Stimulated activated CD4-positive, alpha-beta T cell treated with anti-CD3 and anti-CD28 coated beads, TNF-alpha, amount 100 ng/mL, for 1 hour (primary cell): ENCODE measurements around the gene COL15A1.

ENCODE experiments used
- DNase-seq, 3 donors: peaks; one replicate each; pipeline ENCODE4 v3.0.0-alpha.2; 2020; ENCODE audit warnings: low read depth in 3 of 3, low spot score in 1 of 3

The COL15A1 gene

DNA sequence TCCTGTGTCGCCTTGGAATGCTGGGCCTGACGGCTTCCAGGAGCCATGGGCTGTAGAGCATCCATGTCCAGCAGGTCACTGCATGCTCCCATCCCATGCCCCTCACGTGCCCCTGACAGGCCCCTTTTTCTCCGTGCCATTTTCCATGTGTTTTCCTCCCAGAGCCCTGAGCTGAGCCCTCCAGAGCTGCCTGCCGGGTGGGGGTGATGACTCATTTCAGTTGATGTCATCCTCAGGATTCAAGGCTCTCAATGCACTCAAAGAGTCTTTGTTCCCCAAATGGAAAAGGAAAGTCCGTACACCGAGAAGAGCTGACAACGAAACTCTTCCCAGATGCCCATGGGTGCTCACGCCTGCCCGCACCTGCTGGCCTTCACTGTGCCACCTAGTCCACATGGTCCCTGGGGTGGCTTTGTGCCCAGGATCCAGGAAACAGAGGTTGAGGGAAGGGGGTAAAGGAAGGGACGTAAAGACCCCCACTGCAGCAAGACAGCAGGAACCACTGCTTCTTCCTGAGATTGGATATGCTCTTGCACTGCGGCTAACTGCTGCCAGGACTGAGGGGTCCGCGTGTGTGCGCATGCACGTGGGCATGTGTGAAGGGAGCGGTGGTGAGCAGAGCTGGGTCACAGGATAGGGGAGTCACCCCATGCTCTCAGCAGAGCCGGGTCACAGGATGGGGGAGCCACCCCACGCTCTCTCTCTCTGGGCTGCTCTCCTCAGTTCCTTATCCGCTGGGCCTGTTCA, 27.6 kb downstream of the COL15A1 start:
- DNase-seq: no peak

DNA sequence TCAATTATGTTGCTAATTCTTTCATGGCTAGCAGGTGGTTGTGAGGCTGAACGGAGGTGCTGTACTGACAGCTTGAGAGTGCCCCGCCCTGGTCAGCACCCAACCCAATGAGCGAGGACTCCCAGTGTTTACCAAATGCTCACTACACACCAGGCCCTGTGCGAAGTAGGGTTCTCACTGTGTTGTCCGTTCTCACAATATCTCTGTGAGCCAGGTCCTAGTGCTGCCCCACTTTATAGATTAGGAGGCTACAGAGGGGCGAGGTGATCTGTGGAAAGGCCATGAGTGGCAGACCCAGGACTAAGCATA, 28.2 kb downstream of the COL15A1 start:
- DNase-seq: no peak

DNA sequence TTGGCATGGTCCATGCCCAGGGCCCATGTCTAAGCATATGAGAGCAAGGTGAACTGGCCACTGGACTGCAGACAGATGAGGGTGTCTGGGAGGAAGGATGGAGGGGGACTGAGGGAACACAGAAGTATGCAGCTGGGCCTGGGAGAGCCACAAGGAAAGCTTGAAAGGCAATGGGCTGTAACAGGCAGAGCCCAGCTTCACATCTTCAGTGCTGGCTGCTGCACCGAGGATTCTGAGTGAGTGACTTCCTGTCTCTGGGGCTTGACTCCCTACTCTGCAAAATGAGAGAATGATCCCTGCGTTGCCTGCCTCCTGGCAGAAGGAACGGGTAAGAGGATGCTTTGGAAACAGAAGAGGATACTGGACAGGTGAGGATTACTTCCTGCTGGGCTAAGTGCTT, 29.0 kb downstream of the COL15A1 start:
- no peak for DNase-seq

- no peak for DNase-seq
These were observed 29.5 kb downstream of the COL15A1 start for GRCh38 chr9:98973171-98973570.

- no peak for DNase-seq
These were observed 29.9 kb downstream of the COL15A1 start for GRCh38 chr9:98973576-98973975.

DNA sequence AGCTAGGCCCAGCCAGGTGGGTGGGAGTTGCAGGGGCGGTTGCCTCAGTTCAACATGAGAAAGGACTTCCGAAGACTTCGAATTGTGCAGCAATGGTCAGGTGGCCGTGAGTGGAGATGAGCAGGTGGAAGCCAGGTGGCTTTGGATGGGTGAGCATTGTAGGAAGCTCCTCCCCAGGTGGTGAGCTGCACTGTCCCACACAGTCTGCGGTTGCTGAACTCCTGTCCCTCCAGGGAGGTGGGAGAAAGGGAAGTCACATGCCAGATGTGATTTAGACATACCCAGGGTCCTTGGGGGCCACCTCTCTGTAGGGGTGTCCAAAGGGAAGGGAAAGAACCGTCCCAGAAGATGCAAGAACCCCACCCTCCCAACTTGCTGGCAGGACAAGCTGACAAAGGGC, 30.4 kb downstream of the COL15A1 start:
- DNase-seq: no peak

DNA sequence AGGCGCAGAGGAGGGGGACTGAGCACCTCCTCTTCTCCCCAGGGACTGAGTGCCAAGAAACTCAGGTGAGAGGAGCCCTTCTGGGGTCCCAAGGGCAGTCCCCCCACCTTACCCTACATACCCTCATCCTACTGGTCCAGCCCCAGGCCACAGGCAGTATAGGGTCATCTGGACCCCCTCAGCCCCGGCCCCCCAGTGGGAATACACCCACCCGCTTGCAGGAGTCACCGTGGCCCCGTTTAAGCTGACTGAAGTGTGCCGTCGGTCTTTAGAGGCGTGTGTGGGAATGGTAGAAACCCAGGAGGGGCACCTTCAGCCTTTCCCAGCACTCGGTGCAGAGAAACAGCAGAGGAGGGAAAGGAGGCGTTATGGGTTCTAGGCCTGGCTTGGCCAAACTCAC, 30.8 kb downstream of the COL15A1 start:
- DNase-seq: no peak

GRCh38 chr9:98974994-98975712, 31.4 kb downstream of the COL15A1 start:
- DNase-seq: peak; percentile 42 to 83 (median 64)

DNA sequence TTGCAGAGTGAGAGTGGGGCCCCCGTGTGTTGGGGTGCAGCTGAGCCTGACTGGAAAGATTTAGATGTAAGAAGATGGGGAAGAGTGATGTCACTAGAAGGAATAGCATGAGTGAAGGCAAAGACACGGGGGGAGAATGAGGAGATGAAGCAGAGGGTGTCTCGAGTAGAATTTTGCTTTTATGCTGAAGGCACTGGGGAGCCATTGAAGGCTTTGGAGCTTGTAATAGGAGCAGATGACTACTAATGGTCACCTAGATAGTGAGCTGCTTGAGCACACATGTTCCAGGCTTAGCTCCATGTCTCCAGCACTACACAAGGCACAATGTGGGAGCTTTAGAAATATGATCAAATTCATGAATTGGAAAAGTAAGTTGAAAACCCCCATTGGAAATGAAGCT, 32.1 kb downstream of the COL15A1 start:
- no peak for DNase-seq

DNA sequence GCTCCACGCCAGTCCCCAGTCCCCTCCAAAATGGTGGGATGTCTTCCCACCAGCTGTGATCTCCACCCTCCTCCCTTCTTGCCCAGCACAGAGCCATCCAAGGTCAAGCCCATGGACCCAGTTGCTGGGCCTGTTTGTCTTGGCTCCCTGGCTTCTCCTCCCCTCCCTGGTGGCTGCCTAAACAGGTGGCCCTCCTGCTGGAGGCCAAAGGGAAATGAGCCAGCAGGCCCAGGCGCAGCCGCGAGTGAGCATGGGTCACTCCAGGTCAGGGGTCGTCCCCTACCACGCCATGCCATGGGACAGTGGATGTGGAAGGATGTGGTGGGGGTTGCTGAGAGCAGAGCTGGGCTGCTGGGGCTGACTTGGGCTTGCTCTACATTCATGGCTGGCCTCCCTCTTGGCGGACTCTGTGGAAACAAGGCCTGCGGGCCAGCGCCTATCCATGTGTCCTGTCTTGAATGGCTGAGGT, 33.6 kb downstream of the COL15A1 start:
- DNase-seq: no peak

DNA sequence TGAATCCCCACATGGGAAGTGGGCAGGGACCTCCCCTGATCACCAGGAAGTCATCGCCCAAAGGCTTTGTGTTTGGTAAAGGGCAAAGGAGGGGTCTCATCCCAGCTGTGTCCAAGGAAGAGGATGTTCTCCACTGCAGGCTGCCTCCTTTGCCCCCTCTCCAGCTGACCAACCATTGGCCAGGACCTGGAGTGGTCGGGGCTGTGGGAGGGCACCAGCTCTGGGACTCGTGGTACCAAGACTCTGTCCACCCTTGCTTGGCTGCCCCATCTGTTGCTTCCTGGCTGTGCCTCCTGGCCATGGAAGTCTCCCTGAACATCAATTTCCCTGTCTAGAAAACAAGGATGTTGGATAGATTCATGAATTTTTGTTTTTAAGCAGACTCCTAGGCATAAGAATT, 34.1 kb downstream of the COL15A1 start:
- DNase-seq: no peak

- DNase-seq: no peak
These were observed 34.5 kb downstream of the COL15A1 start for GRCh38 chr9:98978231-98978681.

GRCh38 chr9:98980291-98980690, 36.6 kb downstream of the COL15A1 start:
- DNase-seq: no peak

DNA sequence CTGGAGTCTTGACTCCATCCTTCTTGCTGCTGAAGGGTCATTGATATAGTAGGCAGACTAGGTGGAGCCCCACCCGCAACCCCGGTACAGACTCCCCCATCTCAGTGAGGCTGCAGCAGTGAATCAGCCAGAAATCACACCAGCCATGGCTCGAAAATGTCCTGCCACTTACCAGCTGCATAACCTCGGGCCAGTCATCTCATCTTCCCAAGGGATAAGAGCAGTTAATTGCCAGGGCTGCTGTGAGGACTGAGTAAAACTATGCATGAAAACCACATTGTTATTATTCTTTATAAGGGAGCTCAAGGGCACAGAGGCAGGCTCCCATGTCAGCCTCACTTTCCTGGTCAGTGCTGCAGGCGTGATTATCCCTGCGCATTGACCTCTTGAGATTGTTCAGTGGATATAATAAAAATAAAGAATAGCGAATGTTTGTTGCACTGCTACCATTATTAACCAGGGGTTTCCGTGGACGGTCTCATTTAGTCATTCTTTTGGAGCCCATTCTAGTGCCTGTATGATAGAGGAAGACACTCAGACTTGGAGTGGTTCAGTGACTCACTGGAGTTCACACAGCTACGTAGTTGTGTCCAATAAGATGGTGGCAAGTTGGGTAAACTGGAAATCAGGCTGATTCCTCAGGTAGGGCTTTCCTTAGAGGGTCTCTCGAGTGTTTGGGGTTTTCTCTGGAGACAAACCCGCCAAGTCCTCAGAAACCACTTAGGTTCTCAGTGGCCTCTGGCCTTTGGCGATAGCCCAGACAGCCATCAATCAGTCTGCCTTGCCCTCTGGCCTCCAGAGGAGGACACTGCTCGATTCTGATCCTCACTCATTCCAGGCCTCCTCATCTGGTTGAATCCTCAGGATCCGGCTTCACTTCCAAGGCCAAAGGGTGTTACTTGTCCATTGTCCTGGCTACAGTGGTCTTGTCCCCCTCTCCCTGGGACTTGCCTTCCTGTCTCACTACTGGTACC, 39.9 kb downstream of the COL15A1 start:
- no peak for DNase-seq

DNA sequence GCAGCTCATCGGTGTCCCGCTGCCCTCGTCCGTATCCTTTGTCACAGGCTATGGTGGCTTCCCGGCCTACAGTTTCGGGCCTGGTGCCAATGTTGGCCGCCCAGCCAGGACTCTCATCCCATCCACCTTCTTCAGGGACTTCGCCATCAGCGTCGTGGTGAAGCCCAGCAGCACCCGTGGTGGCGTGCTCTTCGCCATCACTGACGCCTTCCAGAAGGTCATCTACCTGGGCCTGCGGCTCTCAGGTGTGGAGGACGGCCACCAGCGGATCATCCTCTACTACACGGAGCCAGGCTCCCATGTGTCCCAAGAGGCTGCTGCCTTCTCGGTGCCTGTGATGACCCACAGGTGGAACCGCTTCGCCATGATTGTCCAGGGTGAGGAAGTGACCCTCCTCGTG, 41.9 kb downstream of the COL15A1 start:
- no peak for DNase-seq

GRCh38 chr9:98986866-98987651, 43.4 kb downstream of the COL15A1 start:
- no peak for DNase-seq

DNA sequence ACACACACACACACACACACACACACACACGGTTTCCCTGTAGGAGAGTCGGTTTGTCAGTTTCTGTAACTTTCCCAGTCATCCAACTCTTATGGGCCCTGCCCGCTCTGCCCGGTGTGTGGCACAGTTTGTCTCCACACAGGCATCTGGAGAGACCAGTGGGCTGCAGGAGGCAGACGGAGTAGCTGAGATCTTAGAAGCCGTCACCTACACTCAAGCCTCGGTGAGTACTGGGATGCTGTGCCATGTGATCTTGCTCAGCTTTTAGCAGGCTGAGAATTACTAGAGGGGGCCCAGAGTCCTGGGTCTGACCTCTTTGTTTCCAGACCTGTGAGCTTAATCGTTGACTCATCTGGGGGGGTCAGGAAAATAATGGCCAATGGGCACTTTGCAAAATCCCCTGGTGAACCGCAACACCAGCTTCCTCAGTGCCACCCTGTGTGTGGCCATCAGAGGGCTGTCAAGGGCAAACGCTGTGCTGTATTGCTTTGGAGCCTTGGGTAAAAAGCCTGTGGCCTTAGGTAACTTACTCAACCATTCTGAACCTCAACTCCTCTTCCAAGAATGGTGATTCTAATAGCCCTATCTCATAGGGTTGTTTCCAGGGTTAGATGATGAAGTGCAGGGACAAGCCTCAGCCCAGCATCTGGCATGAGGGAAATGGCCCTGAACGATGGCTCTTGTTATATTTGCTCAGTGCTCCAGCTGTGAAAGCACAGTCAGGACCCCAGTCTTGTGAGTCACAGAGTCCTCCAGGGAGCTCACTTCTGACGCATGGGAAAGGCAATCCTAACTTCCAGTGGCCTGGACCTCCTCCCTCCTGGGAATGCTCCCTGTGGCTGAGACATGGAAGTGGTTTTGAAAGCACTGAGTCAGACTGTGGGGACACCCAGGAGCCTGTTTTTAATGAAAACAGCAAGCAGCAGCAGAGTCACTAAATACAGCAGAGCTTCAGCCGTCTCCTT, 45.6 kb downstream of the COL15A1 start:
- DNase-seq: no peak

DNA sequence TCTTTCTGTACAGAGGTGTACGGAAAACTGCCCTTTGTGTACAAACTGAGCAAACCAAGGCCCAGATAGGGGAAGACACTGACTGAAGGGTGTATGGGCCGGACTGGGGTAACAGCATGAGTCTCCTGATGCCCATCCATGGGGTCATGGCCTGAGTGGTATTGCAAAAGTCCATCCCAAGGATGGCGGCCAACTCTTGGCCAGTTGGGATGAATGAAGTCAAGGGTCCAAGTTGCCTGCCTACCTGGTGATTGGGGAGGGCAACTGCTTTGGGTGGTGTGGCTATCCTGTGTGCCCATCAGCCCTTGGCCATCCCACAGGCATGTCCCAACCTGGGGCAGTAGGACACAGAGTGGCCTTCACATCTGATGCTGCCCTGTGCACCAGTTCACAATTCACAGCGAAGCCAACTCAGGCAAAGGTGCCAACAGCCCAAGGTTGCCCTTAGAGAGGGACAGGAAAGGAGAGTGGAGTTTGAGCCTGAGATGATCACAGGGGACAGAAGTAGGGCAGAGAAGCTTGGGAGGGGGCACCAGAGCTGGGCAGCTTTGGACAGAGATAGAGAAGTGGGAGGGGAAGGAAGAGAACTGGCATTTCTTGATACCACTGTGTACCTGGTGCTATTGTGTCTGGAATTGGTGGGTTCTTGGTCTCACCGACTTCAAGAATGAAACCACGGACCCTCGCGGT, 46.6 kb downstream of the COL15A1 start:
- no peak for DNase-seq
